PC-9 (cell line): Measurements from ENCODE around the gene GALNT9. TPM values are rescaled to one million over a fixed set of nuclear protein-coding genes. Genes with fewer than 3 reads are reported as not detected.

Source experiments
- BruUV-seq: library from RNA; stranded (reverse); fragments of 400-500 nt; replicated peaks from 2 replicates; lab custom pipeline; 2021; lab: Mats Ljungman, UMichigan
- CTCF ChIA-PET: fragments of 300-600 bp; sonication (Branson Sonifier 250); formaldehyde crosslinking; loops from one replicate; lab custom pipeline; 2022; ENCODE audit warnings: antibody characterized with exemption; lab: Charles Lee
- POLR2A ChIA-PET: fragments of 300-600 bp; sonication (Branson Sonifier 250); formaldehyde crosslinking; loops from one replicate; lab custom pipeline; 2022; ENCODE audit warnings: antibody characterized with exemption; ENCODE audit not compliant: unreplicated experiment; lab: Charles Lee
- DNase-seq, 2 experiments: peaks; one replicate each; pipeline versions ENCODE4 v3.0.0 to v3.0.0-alpha.2; 2015 to 2022; ENCODE audit warnings: mixed read lengths in 1 of 2
- H2AFZ ChIP-seq: fragments of 200-600 bp; sonication (generic); 2 replicates; pipeline ENCODE4 v1.8.1; 2017; ENCODE audit warnings: antibody characterized with exemption
- H3F3A ChIP-seq: fragments of 200-600 bp; sonication (generic); 2 replicates; pipeline ENCODE4 v1.8.1; 2017; ENCODE audit warnings: antibody characterized with exemption, mild to moderate bottlenecking, low read depth; ENCODE audit not compliant: insufficient read depth
- H3K27ac ChIP-seq: fragments of 200-600 bp; sonication (generic); 2 replicates; pipeline ENCODE4 v1.6.1; 2016; ENCODE audit warnings: mixed run types
- H3K27me3 ChIP-seq: fragments of 200-600 bp; sonication (generic); 2 replicates; pipeline ENCODE4 v1.6.1; 2016; ENCODE audit warnings: low read depth, mixed run types; ENCODE audit not compliant: insufficient read depth
- H3K36me3 ChIP-seq: fragments of 200-600 bp; sonication (generic); 2 replicates; pipeline ENCODE4 v1.6.1; 2016; ENCODE audit warnings: low read depth, mixed run types
- H3K4me1 ChIP-seq: fragments of 200-600 bp; sonication (generic); replicated peaks from 2 replicates; pipeline ENCODE4 v1.6.1; 2016; ENCODE audit warnings: mixed run types; ENCODE audit not compliant: insufficient read depth
- H3K4me2 ChIP-seq: fragments of 200-600 bp; sonication (generic); 2 replicates; pipeline ENCODE4 v1.6.1; 2017; ENCODE audit warnings: mixed run types
- H3K4me3 ChIP-seq: fragments of 200-600 bp; sonication (generic); 2 replicates; pipeline ENCODE4 v1.6.1; 2016; ENCODE audit warnings: mixed run types
- H3K79me2 ChIP-seq: fragments of 200-600 bp; sonication (generic); 2 replicates; pipeline ENCODE4 v1.6.1; 2017; ENCODE audit warnings: low read depth, mixed run types
- H3K9me2 ChIP-seq: fragments of 200-600 bp; sonication (generic); 2 replicates; pipeline ENCODE4 v1.8.1; 2017; ENCODE audit warnings: mild to moderate bottlenecking; ENCODE audit not compliant: insufficient read depth
- H3K9me3 ChIP-seq: fragments of 200-600 bp; sonication (generic); 2 replicates; pipeline ENCODE4 v1.8.1; 2016; ENCODE audit warnings: low read depth; ENCODE audit not compliant: insufficient read depth
- H4K20me1 ChIP-seq: fragments of 200-600 bp; sonication (generic); 2 replicates; pipeline ENCODE4 v1.8.1; 2017; ENCODE audit not compliant: insufficient read depth
- EZH2 ChIP-seq: fragments of 200-600 bp; sonication (generic); IDR thresholded peaks from 2 replicates; pipeline ENCODE4 v1.8.0; 2017; ENCODE audit warnings: antibody characterized with exemption, low read depth
- intact Hi-C: fragments of 100-400 bp; cut with micrococcal nuclease; formaldehyde crosslinking; loops from one replicate; pipeline ENCODE4 v1.10.0; 2022; ENCODE audit not compliant: unreplicated experiment
- total RNA-seq: library from RNA; stranded (reverse); gene quantifications from 2 replicates; pipeline ENCODE4 v1.2.3, GENCODE V29; 2021
- TF ChIP-seq, protein P1 (sequence below): fragments of 200-600 bp; sonication (generic); conservative IDR thresholded peaks from 2 replicates; pipeline ENCODE4 v1.6.1; 2017; ENCODE audit warnings: mixed run types, antibody characterized with exemption, mild to moderate bottlenecking, moderate library complexity

GALNT9 gene
- total RNA-seq, 1 experiment from 2014 or later: 11.2 TPM

DNA sequence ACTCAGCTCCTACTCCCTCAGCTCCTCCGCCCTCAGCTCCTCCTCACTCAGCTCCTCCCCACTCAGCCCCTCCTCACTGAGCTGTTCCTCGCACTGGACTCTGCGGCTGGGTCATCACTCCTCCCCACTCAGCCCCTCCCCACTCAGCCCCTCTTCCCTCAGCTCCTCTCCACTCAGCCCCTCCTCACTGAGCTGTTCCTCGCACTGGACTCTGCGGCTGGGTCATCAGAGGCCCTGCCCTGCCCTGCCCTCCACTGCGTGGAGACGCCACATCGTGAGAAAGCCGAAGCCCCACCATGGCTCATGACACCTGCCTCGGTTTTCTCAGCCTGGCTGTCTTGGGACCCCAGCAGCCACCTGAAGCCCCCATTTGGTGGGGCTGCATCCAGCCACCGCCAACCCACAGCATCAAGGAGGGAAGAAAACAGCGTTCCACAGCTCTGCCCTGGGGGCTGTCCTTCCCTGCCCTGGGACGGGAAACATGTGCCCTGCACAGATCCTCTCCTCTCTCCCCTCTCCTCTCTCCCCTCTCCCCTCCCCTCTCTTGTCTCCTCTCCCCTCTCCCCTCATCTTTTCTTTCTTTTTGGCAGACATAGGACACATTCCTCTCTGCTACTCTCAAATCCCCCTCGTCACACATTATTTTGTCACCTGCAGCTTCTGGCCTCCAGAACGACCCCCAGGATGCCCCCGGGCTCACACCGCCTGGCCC lies 167.4 kb downstream of the GALNT9 start:
- Histone ChIP-seq H3K4me1 (no peaks in the 10 kb centered on the region), H3K36me3 (peaks cover 9% of the 10 kb centered on the region), H2AFZ (no peak overlapping the region), H4K20me1 (no peaks in the 10 kb centered on the region; the same call in 1 of the 2 replicates), H3K9me2 (no peaks in the 10 kb centered on the region), H3K4me2 (no peak overlapping the region), H3K9me3 (no peaks in the 10 kb centered on the region), H3F3A (peaks cover 17% of the 10 kb centered on the region), H3K79me2 (no peaks in the 10 kb centered on the region), H3K4me3 (no peak overlapping the region), H3K27me3 (no peaks in the 10 kb centered on the region), H3K27ac (no peak overlapping the region)
- POLR2A ChIA-PET: interaction anchor here (0.9 kb wide), 1 partner anchor 252 kb away, joined by 7 read pairs; no protein-coding TSS in a partner anchor
- no TSS peak for BruUV-seq
- TF ChIP-seq EZH2: no peak
- TF ChIP-seq, protein P1, sequence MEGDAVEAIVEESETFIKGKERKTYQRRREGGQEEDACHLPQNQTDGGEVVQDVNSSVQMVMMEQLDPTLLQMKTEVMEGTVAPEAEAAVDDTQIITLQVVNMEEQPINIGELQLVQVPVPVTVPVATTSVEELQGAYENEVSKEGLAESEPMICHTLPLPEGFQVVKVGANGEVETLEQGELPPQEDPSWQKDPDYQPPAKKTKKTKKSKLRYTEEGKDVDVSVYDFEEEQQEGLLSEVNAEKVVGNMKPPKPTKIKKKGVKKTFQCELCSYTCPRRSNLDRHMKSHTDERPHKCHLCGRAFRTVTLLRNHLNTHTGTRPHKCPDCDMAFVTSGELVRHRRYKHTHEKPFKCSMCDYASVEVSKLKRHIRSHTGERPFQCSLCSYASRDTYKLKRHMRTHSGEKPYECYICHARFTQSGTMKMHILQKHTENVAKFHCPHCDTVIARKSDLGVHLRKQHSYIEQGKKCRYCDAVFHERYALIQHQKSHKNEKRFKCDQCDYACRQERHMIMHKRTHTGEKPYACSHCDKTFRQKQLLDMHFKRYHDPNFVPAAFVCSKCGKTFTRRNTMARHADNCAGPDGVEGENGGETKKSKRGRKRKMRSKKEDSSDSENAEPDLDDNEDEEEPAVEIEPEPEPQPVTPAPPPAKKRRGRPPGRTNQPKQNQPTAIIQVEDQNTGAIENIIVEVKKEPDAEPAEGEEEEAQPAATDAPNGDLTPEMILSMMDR: no peak
- CTCF ChIA-PET: interaction anchor here (0.8 kb wide), 1 partner anchor 123 kb away, joined by 20 read pairs; no protein-coding TSS in a partner anchor
- no peak for DNase-seq
- intact Hi-C loops: no loop called here

DNA sequence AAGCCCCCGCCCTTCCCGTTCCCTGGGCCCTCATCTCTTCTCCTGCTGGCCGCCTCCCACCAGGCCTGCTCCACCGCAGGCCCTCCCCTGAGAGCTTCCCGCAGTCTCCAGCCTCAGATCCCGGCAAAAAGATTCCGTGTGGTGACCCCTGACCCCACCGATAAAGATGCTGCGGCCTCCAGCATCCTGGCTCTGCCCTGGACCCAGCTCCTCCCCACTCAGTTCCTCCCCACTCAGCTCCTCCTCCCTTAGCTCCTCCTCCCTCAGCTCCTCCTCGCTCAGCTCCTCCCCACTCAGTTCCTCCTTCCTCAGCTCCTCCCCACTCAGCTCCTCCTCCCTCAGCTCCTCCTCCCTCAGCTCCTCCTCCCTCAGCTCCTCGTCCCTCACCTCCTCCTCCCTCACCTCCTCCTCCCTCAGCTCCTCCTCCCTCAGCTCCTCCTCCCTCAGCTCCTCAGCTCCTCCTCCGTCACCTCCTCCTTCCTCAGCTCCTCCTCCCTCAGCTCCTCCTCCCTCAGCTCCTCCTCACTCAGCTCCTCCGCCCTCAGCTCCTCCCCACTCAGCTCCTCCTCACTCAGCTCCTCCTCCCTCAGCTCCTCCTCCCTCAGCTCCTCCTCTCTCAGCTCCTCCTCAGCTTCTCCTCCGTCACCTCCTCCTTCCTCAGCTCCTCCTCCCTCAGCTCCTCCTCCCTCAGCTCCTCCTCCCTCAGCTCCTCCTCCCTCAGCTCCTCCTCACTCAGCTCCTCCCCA lies 168.2 kb downstream of the GALNT9 start:
- CTCF ChIA-PET: interaction anchor here (0.8 kb wide), 1 partner anchor 123 kb away, joined by 20 read pairs; no protein-coding TSS in a partner anchor
- Histone ChIP-seq H2AFZ (no peak overlapping the region), H3K27me3 (no peaks in the 10 kb centered on the region), H3K4me3 (no peak overlapping the region), H3K79me2 (no peaks in the 10 kb centered on the region), H4K20me1 (no peaks in the 10 kb centered on the region; the same call in 1 of the 2 replicates), H3K4me1 (no peaks in the 10 kb centered on the region), H3F3A (peaks cover 23% of the 10 kb centered on the region), H3K9me2 (no peaks in the 10 kb centered on the region), H3K9me3 (no peaks in the 10 kb centered on the region), H3K27ac (no peak overlapping the region), H3K36me3 (peaks cover 16% of the 10 kb centered on the region), H3K4me2 (no peak overlapping the region)
- POLR2A ChIA-PET: interaction anchor here (0.9 kb wide), 1 partner anchor 253 kb away, joined by 7 read pairs; no protein-coding TSS in a partner anchor
- DNase-seq: no peak
- BruUV-seq: no TSS peak
- intact Hi-C loops: no loop called here
- TF ChIP-seq EZH2: no peak
- TF ChIP-seq, protein P1: no peak

DNA sequence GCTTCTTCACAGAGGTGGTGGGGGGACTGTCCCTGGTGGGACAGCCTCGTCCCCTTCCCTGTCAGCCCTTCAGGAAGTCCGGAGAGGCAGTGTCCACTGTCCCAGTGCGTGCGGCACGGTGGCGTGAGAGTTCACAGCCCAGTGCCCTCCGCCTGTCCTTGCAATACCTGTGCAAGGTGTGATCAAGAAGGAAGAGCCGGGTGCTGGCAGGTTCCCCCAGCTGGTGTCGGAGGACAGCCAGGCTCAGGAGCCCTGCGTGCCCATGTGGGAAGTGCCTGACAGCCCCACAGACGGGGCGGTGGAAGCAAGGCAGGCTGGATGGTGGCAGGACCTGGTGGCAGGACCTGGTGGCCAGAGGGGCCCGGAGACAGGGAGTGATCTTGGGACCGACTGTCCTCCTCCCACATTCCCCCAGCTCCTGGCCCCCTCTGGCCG lies 168.8 kb downstream of the GALNT9 start:
- no peak overlapping the region for H3K27ac ChIP-seq
- no peaks in the 10 kb centered on the region for H3K79me2 ChIP-seq
- no peaks in the 10 kb centered on the region for H3K9me2 ChIP-seq
- H2AFZ ChIP-seq: no peak overlapping the region
- no TSS peak for BruUV-seq
- intact Hi-C loops: no loop called here
- no peak for DNase-seq
- H3K27me3 ChIP-seq: no peaks in the 10 kb centered on the region
- peaks cover 26% of the 10 kb centered on the region for H3F3A ChIP-seq
- H3K4me3 ChIP-seq: no peak overlapping the region
- H3K9me3 ChIP-seq: no peaks in the 10 kb centered on the region
- ChIA-PET POLR2A (no interaction called here), CTCF (no interaction called here)
- H4K20me1 ChIP-seq: no peaks in the 10 kb centered on the region; the same call in 1 of the 2 replicates
- TF ChIP-seq, protein P1: no peak
- TF ChIP-seq EZH2: no peak
- H3K4me1 ChIP-seq: no peaks in the 10 kb centered on the region
- peaks cover 18% of the 10 kb centered on the region for H3K36me3 ChIP-seq
- no peak overlapping the region for H3K4me2 ChIP-seq
